K562 (cell line): ENCODE data around the gene TMCC2. TPM values are rescaled to one million over a fixed set of nuclear protein-coding genes. Genes with fewer than 3 reads are reported as not detected.

Experiments used
- BCL6 ChIP-seq: fragments of 250-450 bp; sonication (Bioruptor Pico); IDR thresholded peaks from 2 replicates; pipeline ENCODE4 v1.4.0; 2020
- CTCFL ChIP-seq: IDR thresholded peaks from 2 replicates; pipeline ENCODE4 v1.6.1; 2011; ENCODE audit warnings: borderline replicate concordance, low read depth, mild to moderate bottlenecking, moderate library complexity, low read length; ENCODE audit not compliant: insufficient read depth, poor library complexity, severe bottlenecking
- EP400 ChIP-seq: fragments of 450-650 bp; IDR thresholded peaks from 2 replicates; pipeline ENCODE4 v1.6.1; 2017; ENCODE audit warnings: antibody characterized with exemption, mild to moderate bottlenecking, moderate library complexity
- MED1 ChIP-seq: sonication (generic); formaldehyde crosslinking; IDR thresholded peaks from 2 replicates; pipeline ENCODE4 v1.8.1; 2023; ENCODE audit warnings: missing genetic modification reagents, borderline replicate concordance
- MYBL2 ChIP-seq, 2 experiments: fragments of 450-650 bp in 1 of 2; sonication (generic) in 1 of 2; formaldehyde crosslinking in 1 of 2; IDR thresholded peaks; 2 replicates each; pipeline versions ENCODE4 v1.6.1 to v1.8.1; 2017 to 2022; ENCODE audit warnings: borderline replicate concordance in 1 of 2, inconsistent platforms in 1 of 2, low read depth in 1 of 2, mild to moderate bottlenecking in 1 of 2, missing genetic modification reagents in 1 of 2, moderate library complexity in 1 of 2
- RBM25 ChIP-seq: fragments of 200-400 bp; formaldehyde crosslinking; IDR thresholded peaks from 2 replicates; pipeline ENCODE4 v1.6.1; 2018; ENCODE audit warnings: low read length, low read depth, moderate library complexity; ENCODE audit not compliant: severe bottlenecking
- RFX5 ChIP-seq: IDR thresholded peaks from 2 replicates; pipeline ENCODE4 v1.6.1; 2011; ENCODE audit warnings: low read depth, mild to moderate bottlenecking, improper control_type of control experiment, low read length
- RNF2 ChIP-seq: sonication (generic); IDR thresholded peaks from 2 replicates; pipeline ENCODE4 v1.6.1; 2016
- THRAP3 ChIP-seq: fragments of 450-650 bp; IDR thresholded peaks from 2 replicates; pipeline ENCODE4 v1.6.1; 2016; ENCODE audit warnings: mild to moderate bottlenecking, inconsistent platforms, borderline replicate concordance
- TOE1 ChIP-seq, 2 experiments: fragments of 450-650 bp in 1 of 2; sonication (generic) in 1 of 2; formaldehyde crosslinking in 1 of 2; IDR thresholded peaks; 2 replicates each; pipeline versions ENCODE4 v1.7.1 to v1.8.0; 2016 to 2022; ENCODE audit warnings: borderline replicate concordance in 2 of 2, mild to moderate bottlenecking in 2 of 2, antibody characterized with exemption in 1 of 2, inconsistent platforms in 1 of 2, low read depth in 1 of 2, missing genetic modification reagents in 1 of 2, moderate library complexity in 1 of 2
- ZBTB1 ChIP-seq: sonication (generic); formaldehyde crosslinking; IDR thresholded peaks from 2 replicates; pipeline ENCODE4 v1.8.1; 2023; ENCODE audit warnings: missing genetic modification reagents, low read depth, mild to moderate bottlenecking, borderline replicate concordance
- ZBTB33 ChIP-seq: sonication (generic); formaldehyde crosslinking; IDR thresholded peaks from 2 replicates; pipeline ENCODE4 v1.8.1; 2023; ENCODE audit warnings: mild to moderate bottlenecking, missing genetic modification reagents
- ZNF431 ChIP-seq: sonication (generic); formaldehyde crosslinking; IDR thresholded peaks from 2 replicates; pipeline ENCODE4 v1.8.0; 2022; ENCODE audit warnings: mild to moderate bottlenecking, missing genetic modification reagents
- ZNF551 ChIP-seq: fragments of 250-450 bp; sonication (Bioruptor Pico); IDR thresholded peaks from 2 replicates; pipeline ENCODE4 v1.5.0; 2021; ENCODE audit warnings: mild to moderate bottlenecking, moderate library complexity
- ZNF696 ChIP-seq: fragments of 250-450 bp; sonication (Bioruptor Pico); conservative IDR thresholded peaks from 2 replicates; pipeline ENCODE4 v1.4.0; 2020; ENCODE audit warnings: mild to moderate bottlenecking, moderate library complexity
- ZNF785 ChIP-seq: fragments of 250-450 bp; sonication (Bioruptor Pico); IDR thresholded peaks from 2 replicates; pipeline ENCODE4 v1.4.0; 2020; ENCODE audit warnings: mild to moderate bottlenecking
- polyA plus RNA-seq, 8 experiments: library from polyadenylated mRNA; depleted of rRNA in 4 of 8; stranded (reverse) in 5 of 8; unstranded in 3 of 8; fragments of >200 nt; fragmentation: Nextera tagmentation in 2 of 8; fragmentation: Illumina TruSeq in 1 of 8; extraction: Ambion mirVana in 2 of 8; extraction: Trizol in 1 of 8; gene quantifications; 2 replicates each; pipeline versions ENCODE4 v1.2.1 to v1.2.3, GENCODE V29; 2011 to 2014; ENCODE audit warnings: inconsistent platforms in 1 of 8, missing spikeins in 1 of 8
- total RNA-seq, 7 experiments: library from RNA; depleted of rRNA in 6 of 7; stranded (reverse); fragments of >200 nt in 6 of 7; fragmentation: Illumina TruSeq in 2 of 7; extraction: Trizol in 2 of 7; gene quantifications; 2 replicates each; pipeline versions ENCODE4 v1.2.1 to v1.2.3, GENCODE V29; 2011 to 2021; ENCODE audit warnings: low replicate concordance in 1 of 7
- TF ChIP-seq, protein P1 (sequence below), 2 experiments: fragments of 450-650 bp in 1 of 2; sonication (generic) in 1 of 2; formaldehyde crosslinking in 1 of 2; IDR thresholded peaks in 1 of 2; conservative IDR thresholded peaks in 1 of 2; 2 replicates each; pipeline versions ENCODE4 v1.6.1 to v1.8.1; 2016 to 2023; ENCODE audit warnings: mild to moderate bottlenecking in 2 of 2, moderate library complexity in 2 of 2, inconsistent platforms in 1 of 2, missing genetic modification reagents in 1 of 2
- TF ChIP-seq, protein P2 (sequence below): fragments of 250-450 bp; sonication (Bioruptor Pico); IDR thresholded peaks from 2 replicates; pipeline ENCODE4 v1.4.0; 2020; ENCODE audit warnings: borderline replicate concordance

The TMCC2 gene
- total and polyA plus RNA-seq, 9 of the 15 experiments (the other 6 are each of a cell fraction or from before 2014, with no cell fraction given), result 0.06 to 1.8 (median 0.98) TPM

- no peak for TF ChIP-seq ZNF696 (CRISPR knock-in tag)
- no peak for TF ChIP-seq CTCFL
- TF ChIP-seq RFX5, result no peak
- no peak for TF ChIP-seq BCL6 (CRISPR knock-in tag)
- no peak for TF ChIP-seq ZNF431
- TF ChIP-seq EP400, result no peak
- no peak for TF ChIP-seq ZBTB1 (CRISPR knock-in tag)
- no peak for TF ChIP-seq ZBTB33 (CRISPR knock-in tag)
- TF ChIP-seq MED1 (CRISPR knock-in tag), result no peak
- TF ChIP-seq, protein P1, sequence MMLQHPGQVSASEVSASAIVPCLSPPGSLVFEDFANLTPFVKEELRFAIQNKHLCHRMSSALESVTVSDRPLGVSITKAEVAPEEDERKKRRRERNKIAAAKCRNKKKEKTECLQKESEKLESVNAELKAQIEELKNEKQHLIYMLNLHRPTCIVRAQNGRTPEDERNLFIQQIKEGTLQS (IDR thresholded peaks at IDR 0.05), result no peak
- TF ChIP-seq, protein P1 (CRISPR knock-in tag; conservative IDR thresholded peaks at IDR 0.05), result no peak
- no peak for TF ChIP-seq RNF2
- no peak for TF ChIP-seq THRAP3
- no peak for TF ChIP-seq ZNF551 (CRISPR knock-in tag)
- no peak for TF ChIP-seq TOE1 (IDR thresholded peaks at IDR 0.05; ENCODE audit: borderline replicate concordance)
- TF ChIP-seq TOE1 (CRISPR knock-in tag; IDR thresholded peaks at IDR 0.05; ENCODE audit: borderline replicate concordance, low read depth), result no peak
- no peak for TF ChIP-seq MYBL2 (IDR thresholded peaks at IDR 0.05; ENCODE audit: low read depth)
- no peak for TF ChIP-seq MYBL2 (CRISPR knock-in tag; IDR thresholded peaks at IDR 0.05; ENCODE audit: borderline replicate concordance)
- TF ChIP-seq RBM25, result peak; percentile 93
- TF ChIP-seq ZNF785, result no peak
- TF ChIP-seq, protein P2, sequence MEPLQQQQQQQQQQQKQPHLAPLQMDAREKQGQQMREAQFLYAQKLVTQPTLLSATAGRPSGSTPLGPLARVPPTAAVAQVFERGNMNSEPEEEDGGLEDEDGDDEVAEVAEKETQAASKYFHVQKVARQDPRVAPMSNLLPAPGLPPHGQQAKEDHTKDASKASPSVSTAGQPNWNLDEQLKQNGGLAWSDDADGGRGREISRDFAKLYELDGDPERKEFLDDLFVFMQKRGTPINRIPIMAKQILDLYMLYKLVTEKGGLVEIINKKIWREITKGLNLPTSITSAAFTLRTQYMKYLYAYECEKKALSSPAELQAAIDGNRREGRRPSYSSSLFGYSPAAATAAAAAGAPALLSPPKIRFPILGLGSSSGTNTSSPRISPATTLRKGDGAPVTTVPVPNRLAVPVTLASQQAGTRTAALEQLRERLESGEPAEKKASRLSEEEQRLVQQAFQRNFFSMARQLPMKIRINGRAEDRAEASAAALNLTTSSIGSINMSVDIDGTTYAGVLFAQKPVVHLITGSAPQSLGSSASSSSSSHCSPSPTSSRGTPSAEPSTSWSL (CRISPR knock-in tag), result no peak
Measured at GRCh38 chr1:205263580-205264190, 35.9 kb downstream of the TMCC2 start (continued).
